Articular chondrocyte of knee joint (primary cell): ENCODE results near the gene MIA3. TPM values are rescaled to one million over a fixed set of nuclear protein-coding genes. Genes with fewer than 3 reads are reported as not detected.

ENCODE experiments used
- total RNA-seq: library from RNA; depleted of rRNA; stranded (reverse); fragments of >200 nt; gene quantifications from 2 replicates; pipeline ENCODE4 v1.2.3, GENCODE V29; 2012

Gene MIA3
- 65.8 and 86.4 TPM in 2 replicates for total RNA-seq

DNA sequence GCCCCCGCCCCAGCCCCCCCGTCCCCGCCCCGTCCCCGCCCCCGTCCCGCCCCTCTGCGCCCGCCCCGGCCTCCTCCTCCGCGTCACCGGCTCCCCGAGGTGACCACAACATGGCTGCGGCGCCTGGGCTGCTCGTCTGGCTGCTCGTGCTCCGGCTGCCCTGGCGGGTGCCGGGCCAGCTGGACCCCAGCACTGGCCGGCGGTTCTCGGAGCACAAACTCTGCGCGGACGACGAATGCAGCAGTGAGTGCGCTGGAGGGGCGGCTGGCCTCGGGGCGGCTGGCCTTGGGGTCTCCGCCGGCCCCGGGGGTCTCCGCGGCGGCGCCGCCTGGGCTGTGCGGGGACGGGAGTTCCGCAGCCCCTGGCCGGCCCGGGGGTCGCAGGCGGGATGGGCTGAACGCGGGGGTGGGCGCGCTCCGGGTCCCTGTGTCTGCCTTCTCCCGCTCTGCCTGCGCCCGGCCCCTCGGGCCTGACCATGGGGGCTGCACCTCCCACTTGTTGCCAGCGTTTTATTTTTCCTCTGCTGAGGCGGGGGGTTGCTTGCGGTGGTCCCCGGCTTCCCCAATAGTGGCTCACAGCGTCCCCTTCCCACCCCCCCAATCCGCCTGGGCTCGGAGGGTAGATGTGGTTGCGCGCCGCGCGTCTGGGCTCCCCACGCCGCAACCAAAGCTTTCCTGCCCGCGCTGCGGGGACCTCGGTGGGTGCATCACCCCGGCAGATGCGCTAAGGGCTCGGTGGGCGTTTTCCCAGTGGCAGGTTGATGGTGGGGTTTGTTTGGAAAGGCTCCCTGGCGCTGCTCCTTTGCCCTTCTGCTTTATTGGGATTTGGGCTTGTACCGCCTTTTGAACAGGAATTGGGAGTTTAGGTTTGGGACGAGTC, at the start of gene MIA3:
TSS of gene MIA3 (plus strand) at position 97 of the 879 bp plus-strand sequence. CDS start at position 111, 14 bp downstream.

GRCh38 chr1:222589462-222590302, 28.2 kb upstream of the MIA3 start, which contains the start of gene TAF1A:
TAF1A (minus strand) TSS chr1:222589933.

DNA sequence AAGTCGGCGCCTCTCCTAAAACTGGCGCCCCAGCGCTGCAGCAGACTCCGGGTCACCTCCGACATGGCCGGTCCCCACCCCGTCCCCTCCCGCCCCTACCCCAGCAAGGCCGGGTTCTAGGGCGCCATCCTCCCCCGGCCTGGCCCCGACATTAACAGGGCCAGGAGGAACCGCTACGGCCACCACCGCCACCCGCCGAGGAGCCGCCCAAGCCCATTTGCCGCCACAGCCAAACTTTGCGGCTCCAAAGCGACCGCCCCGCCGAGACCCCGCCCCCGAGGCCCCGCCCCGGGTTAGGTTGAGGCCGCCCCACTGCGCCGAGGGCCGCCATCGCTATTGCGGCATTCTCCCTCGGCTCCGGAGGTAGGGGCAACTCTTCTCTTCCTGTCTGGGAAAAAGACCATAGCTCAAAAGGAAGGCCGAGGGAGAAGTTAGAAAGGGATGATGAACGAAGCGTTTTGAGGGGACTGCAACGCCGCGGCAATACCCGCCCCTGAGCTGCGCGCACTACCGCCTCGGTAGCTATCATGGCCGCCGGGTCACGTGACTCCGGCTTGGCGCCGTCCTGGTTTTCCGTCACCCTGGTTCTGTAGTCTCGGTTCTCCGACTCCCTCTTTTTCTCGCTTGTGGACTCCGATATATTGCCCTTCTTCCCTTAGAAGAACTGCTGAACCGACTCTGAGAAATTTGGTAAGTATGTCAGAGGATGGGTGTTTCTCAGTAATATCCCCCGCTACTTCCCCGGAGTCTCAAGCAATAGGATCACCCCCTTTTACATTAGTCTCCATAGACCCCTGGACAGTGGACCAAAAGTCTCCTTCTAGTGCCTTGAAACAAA, 94.6 kb downstream of the MIA3 start, which contains the start of the genes AIDA and BROX:
TSS of gene AIDA (minus strand) at position 239 of the 838 bp plus-strand sequence. CDS start at position 65, 174 bp downstream.
TSS of gene BROX (plus strand) at position 312 of the 838 bp plus-strand sequence. CDS start 3,136 bp downstream, outside the sequence.

Other genes with a start within 250 kb of the MIA3 start
- gene HHIPL2, start 70.0 kb upstream of the MIA3 start, total RNA-seq: 14.1 and 17.5 TPM in 2 replicates
- gene TAF1A, start 28.2 kb upstream of the MIA3 start, total RNA-seq: 13.5 and 15.5 TPM in 2 replicates
- 74.0 and 74.6 TPM in 2 replicates for gene AIDA, start 94.4 kb downstream of the MIA3 start, total RNA-seq
- gene BROX, start 94.5 kb downstream of the MIA3 start, total RNA-seq: 93.4 and 118 TPM in 2 replicates
- not detected in 2 replicates for gene FAM177B, start 119.1 kb downstream of the MIA3 start, total RNA-seq
- 7.2 and 7.4 TPM in 2 replicates for gene DISP1, start 196.9 kb downstream of the MIA3 start, total RNA-seq